HG03095 (cell line): Measurements from ENCODE around the gene NTN3.
A peak's percentile ranks its signal among the peaks of the same experiment; 100 is the strongest.
"Not testable (repeated sequence)": the region's sequence is repeated elsewhere in the genome, so short reads cannot be mapped to it uniquely, and the experiment has no call there.

Experiments used
- ATAC-seq: cut with Tn5 transposase; IDR thresholded peaks from one replicate; pipeline ENCODE4 v1.9.1; 2021; ENCODE audit warnings: moderate library complexity; ENCODE audit not compliant: unreplicated experiment

NTN3 gene

GRCh38 chr16:2439598-2439997 lies 31.5 kb upstream of the NTN3 start:
- no peak for ATAC-seq

GRCh38 chr16:2441143-2441804 lies 29.8 kb upstream of the NTN3 start:
- not testable (repeated sequence) for ATAC-seq

DNA sequence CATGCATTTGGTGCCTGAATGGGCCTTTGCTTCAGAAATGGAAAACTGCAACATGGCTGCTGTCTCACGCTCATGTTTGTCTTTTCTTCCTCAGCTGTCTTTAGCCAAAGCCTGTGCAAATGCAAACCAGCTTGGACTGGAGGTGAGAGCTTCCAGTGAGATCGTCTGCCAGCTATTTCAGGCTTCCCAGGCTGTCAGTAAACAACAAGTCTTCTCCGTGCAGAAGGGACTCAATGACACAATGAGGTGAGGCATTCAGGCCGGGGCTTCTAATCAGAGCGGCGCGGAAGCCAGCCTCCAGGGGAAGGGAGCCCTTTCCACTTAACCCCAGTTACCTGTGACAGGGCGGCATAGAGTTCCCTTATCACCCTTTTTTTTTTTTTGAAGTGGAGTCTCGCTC lies 27.5 kb upstream of the NTN3 start:
- no peak for ATAC-seq

GRCh38 chr16:2447920-2448583 lies 23.0 kb upstream of the NTN3 start:
- no peak for ATAC-seq

DNA sequence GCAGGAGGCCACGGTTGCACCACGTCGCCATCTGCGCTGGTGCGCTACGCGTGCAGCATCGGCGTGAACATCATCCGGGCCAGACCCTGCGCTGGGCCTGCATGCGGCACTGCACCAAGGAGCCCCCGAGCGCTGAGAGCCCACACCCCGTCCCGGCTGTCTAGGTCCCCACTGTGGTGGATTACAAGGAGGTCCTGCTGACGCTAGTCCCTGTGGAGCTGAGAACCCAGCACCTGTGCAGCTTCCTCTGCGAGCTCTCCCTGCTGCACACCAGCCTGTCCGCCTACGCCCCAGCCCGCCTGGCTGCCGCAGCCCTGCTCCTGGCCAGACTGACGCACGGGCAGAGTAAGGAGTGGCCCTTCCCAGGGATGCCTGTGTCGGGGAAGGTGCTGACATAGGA lies 22.0 kb upstream of the NTN3 start:
- ATAC-seq = no peak

GRCh38 chr16:2450535-2450934 lies 20.6 kb upstream of the NTN3 start:
- ATAC-seq = no peak

DNA sequence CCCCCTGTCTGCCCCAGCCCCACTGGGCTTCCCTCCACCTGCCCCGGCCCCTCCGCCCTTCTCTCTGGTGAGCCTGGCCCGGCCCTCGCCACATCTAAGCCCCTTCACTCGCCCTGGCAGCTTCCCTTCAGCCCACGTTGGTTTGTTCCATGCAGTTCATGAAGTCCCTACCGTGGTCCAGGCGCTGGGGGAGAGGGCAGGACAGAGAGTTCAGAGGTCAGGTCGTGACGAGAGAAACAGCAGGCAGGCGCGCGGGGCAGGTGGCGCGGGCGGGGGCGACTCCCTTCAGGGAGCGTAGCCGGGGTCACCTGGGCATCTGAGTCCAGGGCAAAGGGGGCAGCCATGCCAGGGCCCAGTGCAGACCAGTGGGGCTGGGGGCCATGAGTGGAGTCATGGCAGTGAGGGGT lies 20.1 kb upstream of the NTN3 start:
- no peak for ATAC-seq

DNA sequence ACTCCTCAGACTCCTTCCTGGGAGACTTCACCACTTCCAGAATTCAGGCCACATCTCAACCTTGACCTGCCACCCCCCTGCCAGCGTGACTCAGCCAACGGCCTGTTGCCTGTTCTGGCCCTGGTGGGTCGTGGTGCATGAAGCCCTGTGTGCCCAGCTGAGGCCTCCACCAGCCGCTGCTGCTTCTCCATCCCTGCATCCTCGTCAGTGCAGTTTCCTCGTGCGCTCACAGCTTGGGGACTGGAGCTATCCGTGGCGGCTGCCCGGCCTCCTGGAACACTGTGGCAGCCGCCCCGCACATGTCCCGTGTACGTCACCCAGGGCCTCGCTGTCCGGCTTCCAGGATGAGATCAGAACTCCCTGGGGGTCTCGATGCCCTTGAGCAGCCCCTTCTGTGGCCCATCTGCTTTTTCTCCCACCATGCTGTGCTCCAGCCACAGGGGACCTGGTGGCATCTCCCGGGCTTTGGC lies 19.2 kb upstream of the NTN3 start:
- no peak for ATAC-seq

DNA sequence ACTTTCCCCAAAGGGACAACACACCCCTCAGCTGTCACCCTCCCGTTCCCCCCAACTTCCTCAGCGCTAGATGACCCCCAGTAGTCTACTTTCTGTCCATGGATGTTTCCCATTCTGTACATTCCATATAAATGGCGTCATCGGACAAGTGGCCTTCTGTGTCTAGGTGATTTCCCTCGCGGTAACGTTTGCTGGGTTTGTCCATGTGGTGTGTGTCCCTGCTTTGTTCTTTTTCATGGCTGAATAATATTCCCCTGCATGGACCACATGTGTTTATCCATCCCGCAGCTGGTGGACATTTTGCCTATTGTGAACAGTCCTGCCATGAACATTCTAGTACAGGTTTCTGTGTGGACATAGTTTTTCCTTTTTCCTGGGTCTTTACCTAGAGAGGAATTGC lies 18.4 kb upstream of the NTN3 start:
- no peak for ATAC-seq

DNA sequence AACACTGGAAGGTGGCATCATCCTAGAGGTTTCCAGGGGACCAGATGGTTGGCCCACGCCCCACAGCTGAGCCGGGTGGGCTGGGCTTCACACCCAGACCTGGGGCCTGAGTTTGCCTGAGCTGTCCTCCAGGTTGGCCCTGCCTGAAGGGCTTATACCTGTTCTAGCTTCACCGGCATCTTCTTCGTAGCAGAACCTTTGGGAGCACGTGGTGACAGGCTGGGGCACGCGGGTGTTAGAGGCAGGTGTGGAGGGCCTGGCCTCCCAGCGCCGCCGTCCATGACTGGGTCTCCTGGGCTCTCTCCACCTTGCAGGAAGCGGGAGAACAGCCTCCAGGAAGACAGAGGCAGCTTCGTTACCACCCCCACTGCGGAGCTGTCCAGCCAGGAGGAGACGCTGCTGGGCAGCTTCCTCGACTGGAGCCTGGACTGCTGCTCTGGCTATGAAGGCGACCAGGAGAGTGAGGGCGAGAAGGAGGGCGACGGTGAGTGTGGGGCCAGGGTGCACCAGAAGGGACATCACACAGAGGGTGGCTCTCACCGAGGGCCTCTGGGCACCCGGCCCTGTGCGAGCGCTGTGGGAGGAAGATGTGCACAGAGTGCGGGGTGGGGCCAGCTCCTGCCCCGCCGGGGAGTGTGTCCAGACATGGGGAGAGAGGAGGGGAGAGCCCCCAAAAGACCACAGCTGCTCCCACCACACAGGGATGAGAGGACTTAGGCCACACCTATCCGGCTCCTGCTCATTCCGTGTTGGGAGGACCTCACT lies 15.8 kb upstream of the NTN3 start:
- ATAC-seq = no peak

- ATAC-seq = no peak
These were observed 14.4 kb upstream of the NTN3 start for GRCh38 chr16:2456551-2457153.

DNA sequence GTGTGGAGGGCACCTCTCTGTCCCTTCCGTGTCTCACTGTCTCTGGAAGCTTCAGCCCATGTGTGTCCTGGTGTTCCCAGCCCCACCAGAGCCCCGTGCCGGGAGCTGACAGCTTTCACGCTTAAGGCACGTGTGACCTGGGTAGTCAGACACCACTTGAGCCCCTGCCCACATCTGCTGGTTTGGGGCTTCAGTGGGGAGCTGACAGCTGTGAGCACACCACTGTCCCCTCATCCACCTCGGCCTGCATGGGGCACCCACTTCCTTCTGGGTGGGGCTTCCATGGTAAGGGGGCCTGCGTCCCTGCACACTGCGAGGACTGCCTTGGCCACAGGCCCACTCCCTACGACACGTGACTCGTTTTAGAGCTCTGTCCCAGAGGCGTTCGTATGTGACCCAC lies 13.8 kb upstream of the NTN3 start:
- no peak for ATAC-seq

GRCh38 chr16:2457946-2458345 lies 13.2 kb upstream of the NTN3 start:
- ATAC-seq = no peak

- ATAC-seq = peak; percentile 7
These were observed 12.0 kb upstream of the NTN3 start for GRCh38 chr16:2458887-2459646.

- ATAC-seq = peak; percentile 85
These were observed 11.3 kb upstream of the NTN3 start, which contains the start of gene TEDC2 for GRCh38 chr16:2459647-2460390. Gene TEDC2, plus strand, starts transcription at chr16:2460109. Its CDS starts 36 bp downstream, at chr16:2460145.

GRCh38 chr16:2460391-2460713 lies 10.7 kb upstream of the NTN3 start:
- no peak for ATAC-seq

GRCh38 chr16:2460916-2461315 lies 10.2 kb upstream of the NTN3 start:
- no peak for ATAC-seq

GRCh38 chr16:2462031-2462866 lies 8.8 kb upstream of the NTN3 start:
- no peak for ATAC-seq

DNA sequence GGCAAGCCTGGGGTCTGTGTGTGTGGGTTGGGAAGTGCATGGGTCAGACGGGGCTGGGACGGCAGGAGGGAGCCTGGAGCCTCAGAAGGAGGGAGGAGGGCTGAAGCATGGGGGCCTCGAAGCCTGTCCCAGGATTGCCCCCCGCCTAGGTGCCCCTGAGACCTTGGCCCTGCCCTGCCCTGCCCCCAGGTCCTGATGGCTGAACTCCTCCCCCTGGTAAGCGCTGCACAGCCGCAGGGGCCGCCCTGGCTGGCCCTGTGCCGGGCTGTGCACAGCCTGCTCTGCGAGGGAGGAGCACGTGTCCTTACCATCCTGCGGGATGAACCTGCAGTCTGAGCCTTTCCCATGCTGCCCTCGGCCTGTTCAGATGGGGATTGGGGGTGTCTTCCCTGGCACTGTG lies 6.8 kb upstream of the NTN3 start:
- ATAC-seq = no peak
